CD4-positive, alpha-beta T cell treated with Interleukin-1 beta for 1 hour (primary cell): ENCODE data around the gene CCL16.

Experiments used
- DNase-seq, 2 donors: peaks; one replicate each; pipeline ENCODE4 v3.0.0-alpha.2; 2020 to 2022

The CCL16 gene

DNA sequence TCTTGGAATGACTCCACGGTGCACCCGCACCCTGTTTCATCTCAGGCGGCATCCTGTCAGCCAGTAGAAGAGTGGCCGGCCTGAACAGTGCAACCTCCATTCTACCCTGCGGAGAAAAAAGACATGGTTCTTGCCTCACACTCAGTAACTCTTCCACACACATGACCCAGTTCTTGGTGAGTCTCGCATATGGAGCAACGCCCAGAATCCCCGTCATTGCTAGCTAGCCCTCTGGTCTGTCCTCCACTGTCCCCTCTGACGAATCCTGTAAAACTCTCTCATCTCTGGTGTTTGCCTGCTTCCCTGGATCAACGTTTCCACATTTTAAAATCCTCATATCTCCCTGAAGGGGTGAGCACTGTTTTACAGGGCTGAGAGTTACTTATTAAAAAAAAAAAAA is 46.5 kb downstream of the CCL16 start:
- DNase-seq: no peak

GRCh38 chr17:35932586-35932985 is 48.7 kb downstream of the CCL16 start:
- DNase-seq: no peak

DNA sequence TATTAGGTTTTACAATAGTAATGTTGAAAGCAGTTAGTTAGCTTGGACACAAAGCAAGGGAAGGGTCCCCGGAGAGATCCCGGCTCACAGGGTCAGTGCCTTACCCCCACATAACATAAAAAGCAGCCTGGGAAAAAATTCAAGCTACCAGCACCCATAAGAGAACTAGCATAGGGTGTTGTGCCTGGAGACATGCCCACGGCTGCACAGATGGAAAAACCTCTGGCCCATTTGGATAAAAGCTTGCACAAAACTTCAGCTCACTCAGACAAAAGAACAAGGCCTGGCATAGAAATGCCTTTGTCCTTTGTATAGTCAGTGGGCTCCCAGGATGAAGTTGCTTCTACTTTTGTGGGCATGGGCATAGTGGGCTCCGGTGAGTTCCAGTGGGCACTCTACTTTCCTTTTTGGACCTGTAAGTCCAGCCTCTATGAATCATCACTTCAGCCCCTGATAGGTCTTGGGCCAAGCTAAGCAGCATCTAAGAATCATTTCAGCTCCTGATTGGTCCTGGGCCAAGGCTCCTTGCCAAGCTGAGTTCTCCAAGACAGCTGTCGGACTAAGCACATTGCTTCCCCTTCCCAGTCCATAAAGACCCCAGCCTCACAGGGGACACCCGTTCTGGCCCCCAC is 49.4 kb downstream of the CCL16 start:
- DNase-seq: no peak

GRCh38 chr17:35930211-35931065 is 50.9 kb downstream of the CCL16 start, which contains the start of gene RDM1:
Gene RDM1 (minus strand): TSS chr17:35930773. CDS start chr17:35930727, 46 bp downstream.
- DNase-seq: peak; percentile 80 to 84

GRCh38 chr17:35927714-35928113 is 53.6 kb downstream of the CCL16 start:
- DNase-seq: no peak
